Osteocyte (in vitro differentiated cells): ENCODE measurements around the gene MED13L. TPM values are rescaled to one million over a fixed set of nuclear protein-coding genes. Genes with fewer than 3 reads are reported as not detected.
A peak's percentile ranks its signal among the peaks of the same experiment; 100 is the strongest.

ENCODE experiments used
- DNase-seq: peaks from one replicate; pipeline ENCODE4 v3.0.0; 2021; ENCODE audit warnings: mixed read lengths; ENCODE audit not compliant: unreplicated experiment; ENCODE audit errors: extremely low spot score
- H3K27ac Mint-ChIP-seq: one replicate; pipeline ENCODE4 v1.8.0; 2021; ENCODE audit warnings: mild to moderate bottlenecking, mixed read lengths; ENCODE audit not compliant: unreplicated experiment
- H3K27me3 Mint-ChIP-seq: one replicate; pipeline ENCODE4 v1.8.0; 2021; ENCODE audit warnings: mixed read lengths; ENCODE audit not compliant: unreplicated experiment
- H3K36me3 Mint-ChIP-seq: one replicate; pipeline ENCODE4 v1.8.0; 2021; ENCODE audit warnings: mixed read lengths; ENCODE audit not compliant: unreplicated experiment
- H3K4me1 Mint-ChIP-seq: one replicate; pipeline ENCODE4 v1.8.0; 2021; ENCODE audit warnings: mixed read lengths; ENCODE audit not compliant: unreplicated experiment
- H3K4me3 Mint-ChIP-seq: one replicate; pipeline ENCODE4 v1.8.0; 2021; ENCODE audit warnings: mild to moderate bottlenecking, moderate library complexity, mixed read lengths; ENCODE audit not compliant: unreplicated experiment
- H3K9me3 Mint-ChIP-seq: one replicate; pipeline ENCODE4 v1.8.0; 2021; ENCODE audit warnings: mixed read lengths; ENCODE audit not compliant: unreplicated experiment
- total RNA-seq: library from RNA; stranded (reverse); gene quantifications from 2 replicates; pipeline ENCODE4 v1.2.1, GENCODE V29; 2021
- TF ChIP-seq, protein P1 (sequence below): fragments of 200-600 bp; sonication (generic); IDR thresholded peaks from 2 replicates; pipeline ENCODE4 v1.5.0; 2021; ENCODE audit warnings: antibody characterized with exemption, mild to moderate bottlenecking, moderate library complexity

MED13L gene
- total RNA-seq, 1 donor from 2014 or later: 229 TPM

GRCh38 chr12:116099652-116100432 is 177.7 kb downstream of the MED13L start:
- TF ChIP-seq, protein P1, sequence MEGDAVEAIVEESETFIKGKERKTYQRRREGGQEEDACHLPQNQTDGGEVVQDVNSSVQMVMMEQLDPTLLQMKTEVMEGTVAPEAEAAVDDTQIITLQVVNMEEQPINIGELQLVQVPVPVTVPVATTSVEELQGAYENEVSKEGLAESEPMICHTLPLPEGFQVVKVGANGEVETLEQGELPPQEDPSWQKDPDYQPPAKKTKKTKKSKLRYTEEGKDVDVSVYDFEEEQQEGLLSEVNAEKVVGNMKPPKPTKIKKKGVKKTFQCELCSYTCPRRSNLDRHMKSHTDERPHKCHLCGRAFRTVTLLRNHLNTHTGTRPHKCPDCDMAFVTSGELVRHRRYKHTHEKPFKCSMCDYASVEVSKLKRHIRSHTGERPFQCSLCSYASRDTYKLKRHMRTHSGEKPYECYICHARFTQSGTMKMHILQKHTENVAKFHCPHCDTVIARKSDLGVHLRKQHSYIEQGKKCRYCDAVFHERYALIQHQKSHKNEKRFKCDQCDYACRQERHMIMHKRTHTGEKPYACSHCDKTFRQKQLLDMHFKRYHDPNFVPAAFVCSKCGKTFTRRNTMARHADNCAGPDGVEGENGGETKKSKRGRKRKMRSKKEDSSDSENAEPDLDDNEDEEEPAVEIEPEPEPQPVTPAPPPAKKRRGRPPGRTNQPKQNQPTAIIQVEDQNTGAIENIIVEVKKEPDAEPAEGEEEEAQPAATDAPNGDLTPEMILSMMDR: no peak
- no peak for DNase-seq
- Mint-ChIP-seq H3K27me3 (no peaks in the 10 kb centered on the region), H3K4me1 (peaks cover 36% of the 10 kb centered on the region), H3K4me3 (no peak overlapping the region), H3K9me3 (no peaks in the 10 kb centered on the region), H3K36me3 (peaks cover 6% of the 10 kb centered on the region), H3K27ac (no peak overlapping the region)

GRCh38 chr12:116096874-116097273 is 180.6 kb downstream of the MED13L start:
- Mint-ChIP-seq H3K27ac (no peak overlapping the region), H3K4me3 (no peak overlapping the region), H3K4me1 (peaks cover 35% of the 10 kb centered on the region), H3K27me3 (no peaks in the 10 kb centered on the region), H3K36me3 (peaks cover 9% of the 10 kb centered on the region), H3K9me3 (no peaks in the 10 kb centered on the region)
- no peak for DNase-seq
- TF ChIP-seq, protein P1: no peak

DNA sequence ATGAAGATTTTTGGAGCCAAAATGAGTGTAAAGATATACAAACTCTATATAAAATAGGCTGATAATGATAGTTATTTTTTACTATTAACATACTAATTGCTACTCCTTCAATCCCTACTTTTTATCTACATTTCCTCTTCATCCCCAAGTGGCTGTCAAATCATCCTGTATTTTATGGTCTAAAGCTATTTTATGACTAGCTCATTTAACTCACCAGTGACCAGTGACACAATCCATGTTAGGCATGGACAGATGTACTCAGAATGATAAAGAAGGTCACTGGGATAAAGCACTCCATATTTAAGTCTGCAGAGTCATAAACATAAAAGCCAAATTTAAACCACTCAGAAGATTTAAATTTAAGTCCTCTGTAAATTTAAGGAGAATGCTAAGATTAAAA is 183.0 kb downstream of the MED13L start:
- peaks cover 20% of the 10 kb centered on the region for H3K36me3 Mint-ChIP-seq
- H3K27ac Mint-ChIP-seq: peak overlapping the region; percentile 52
- TF ChIP-seq, protein P1: no peak
- DNase-seq: no peak
- no peaks in the 10 kb centered on the region for H3K27me3 Mint-ChIP-seq
- no peaks in the 10 kb centered on the region for H3K9me3 Mint-ChIP-seq
- peaks cover 37% of the 10 kb centered on the region for H3K4me1 Mint-ChIP-seq
- H3K4me3 Mint-ChIP-seq: no peak overlapping the region

- TF ChIP-seq, protein P1: no peak
- Mint-ChIP-seq H3K36me3 (peaks cover 24% of the 10 kb centered on the region), H3K27me3 (no peaks in the 10 kb centered on the region), H3K27ac (peak overlapping the region; percentile 35), H3K9me3 (no peaks in the 10 kb centered on the region), H3K4me1 (peaks cover 37% of the 10 kb centered on the region), H3K4me3 (no peak overlapping the region)
- no peak for DNase-seq
Observed at GRCh38 chr12:116093915-116094314, 183.6 kb downstream of the MED13L start.

DNA sequence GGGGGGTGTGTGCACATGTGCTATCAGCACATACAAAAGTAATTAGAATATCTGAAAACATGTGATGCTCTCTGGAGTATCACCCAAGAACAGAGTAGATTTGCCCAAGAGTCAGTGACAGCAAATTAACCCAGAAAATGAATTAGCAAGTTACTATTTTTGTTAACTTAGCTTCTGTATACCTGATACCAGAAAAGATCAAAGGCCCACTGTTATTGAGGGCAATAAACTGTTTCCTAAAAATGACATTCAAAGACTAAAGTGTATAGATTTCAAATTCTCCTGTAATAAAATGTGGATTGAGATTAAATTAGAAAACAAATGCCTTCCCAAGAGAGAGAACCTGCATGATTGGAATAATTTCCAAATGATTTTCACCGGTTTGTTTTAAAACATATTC is 184.7 kb downstream of the MED13L start:
- H3K27me3 Mint-ChIP-seq: no peaks in the 10 kb centered on the region
- DNase-seq: no peak
- H3K27ac Mint-ChIP-seq: peak overlapping the region; percentile 23
- peaks cover 40% of the 10 kb centered on the region for H3K4me1 Mint-ChIP-seq
- TF ChIP-seq, protein P1: no peak
- no peak overlapping the region for H3K4me3 Mint-ChIP-seq
- peaks cover 34% of the 10 kb centered on the region for H3K36me3 Mint-ChIP-seq
- no peaks in the 10 kb centered on the region for H3K9me3 Mint-ChIP-seq
